Activated CD8-positive, alpha-beta memory T cell treated with anti-CD3 and anti-CD28 coated beads, Interleukin-2, amount 10 ng/mL, durations not matched to agents 7 days and 5 days (primary cell): ENCODE measurements around the gene DIP2A. TPM values are rescaled to one million over a fixed set of nuclear protein-coding genes. Genes with fewer than 3 reads are reported as not detected.

Experiments used
- ATAC-seq: fragments of 150-1000 bp; cut with Tn5 transposase; one replicate; pipeline ENCODE4 v1.10.0; 2021; ENCODE audit warnings: moderate library complexity
- CTCF ChIA-PET: fragments of 350-600 bp; sonication (Branson Sonifier 250); formaldehyde crosslinking; loops from one replicate; lab custom pipeline; 2021; ENCODE audit warnings: antibody characterized with exemption; lab: Charles Lee
- DNase-seq: peaks from one replicate; pipeline ENCODE4 v3.0.0-alpha.2; 2020
- H3K27ac Mint-ChIP-seq: one replicate; pipeline ENCODE4 v1.8.0; 2021; ENCODE audit warnings: mild to moderate bottlenecking, mixed read lengths
- H3K27me3 Mint-ChIP-seq: one replicate; pipeline ENCODE4 v1.8.0; 2021; ENCODE audit warnings: mixed read lengths
- H3K36me3 Mint-ChIP-seq: one replicate; pipeline ENCODE4 v1.8.0; 2021; ENCODE audit warnings: mild to moderate bottlenecking, mixed read lengths
- H3K4me1 Mint-ChIP-seq: one replicate; pipeline ENCODE4 v1.8.0; 2021; ENCODE audit warnings: mixed read lengths
- H3K4me3 Mint-ChIP-seq: one replicate; pipeline ENCODE4 v1.8.0; 2021; ENCODE audit warnings: mild to moderate bottlenecking, moderate library complexity, mixed read lengths
- H3K9me3 Mint-ChIP-seq: one replicate; pipeline ENCODE4 v1.8.0; 2022; ENCODE audit warnings: low read depth, mixed read lengths
- total RNA-seq, 2 experiments: library from RNA; stranded (reverse); gene quantifications; one replicate each; pipeline ENCODE4 v1.2.3, GENCODE V29; 2021

Gene DIP2A
- total RNA-seq, 2 experiments from 2014 or later: 43.4 to 70.4 TPM

DNA sequence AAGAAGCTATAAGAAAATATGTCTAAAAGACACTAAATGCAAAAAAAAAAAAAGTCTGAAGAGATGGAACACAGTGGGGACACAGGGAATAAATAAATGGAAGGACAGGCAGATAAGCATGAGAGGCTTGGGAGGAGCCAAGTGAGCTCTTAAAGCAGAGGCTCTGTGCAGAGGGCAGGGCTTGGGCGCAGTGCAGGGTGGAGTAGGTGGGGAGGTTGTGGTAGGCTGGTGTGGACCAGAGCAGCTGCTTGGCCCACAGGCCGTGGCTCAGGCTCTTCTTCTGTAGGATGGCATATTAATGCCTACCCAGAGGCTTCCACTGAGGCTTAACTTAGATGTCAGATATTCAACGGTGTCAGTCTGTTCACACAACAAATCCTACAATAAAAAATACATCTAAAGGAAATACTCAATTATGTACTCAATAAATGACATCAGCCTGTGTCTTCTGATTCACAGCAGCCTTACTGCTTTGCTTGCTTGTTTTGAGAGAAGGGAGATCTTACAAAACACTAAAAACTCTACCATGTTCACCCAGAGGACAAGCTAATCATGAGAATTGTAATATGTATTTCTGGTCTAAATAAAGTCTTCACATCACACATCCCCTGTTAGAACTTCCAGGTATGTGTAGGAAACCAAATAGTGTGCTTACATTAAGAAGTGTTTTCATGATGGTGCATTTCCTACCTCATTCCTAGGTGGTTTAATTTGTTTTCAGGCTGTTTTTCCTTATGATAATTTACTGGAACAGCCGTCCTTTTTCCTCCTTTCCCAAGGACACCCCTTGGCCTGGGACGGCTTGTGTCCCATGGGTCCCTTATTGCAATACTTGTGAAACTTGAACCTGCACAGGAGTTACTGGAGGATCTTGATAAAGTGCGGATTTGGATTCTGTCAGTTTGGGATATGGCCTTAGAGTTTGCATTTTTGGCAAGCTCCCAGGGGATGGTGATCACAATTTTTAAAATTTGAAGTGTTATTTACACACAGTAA is 24.9 kb downstream of the DIP2A start:
- Mint-ChIP-seq H3K4me3 (no peak overlapping the region), H3K27me3 (no peaks in the 10 kb centered on the region), H3K4me1 (peaks cover 15% of the 10 kb centered on the region), H3K36me3 (peaks cover 18% of the 10 kb centered on the region), H3K27ac (peak overlapping the region; percentile 40), H3K9me3 (no peaks in the 10 kb centered on the region)
- CTCF ChIA-PET: no interaction called here
- ATAC-seq: peak; percentile 74
- DNase-seq: no peak

DNA sequence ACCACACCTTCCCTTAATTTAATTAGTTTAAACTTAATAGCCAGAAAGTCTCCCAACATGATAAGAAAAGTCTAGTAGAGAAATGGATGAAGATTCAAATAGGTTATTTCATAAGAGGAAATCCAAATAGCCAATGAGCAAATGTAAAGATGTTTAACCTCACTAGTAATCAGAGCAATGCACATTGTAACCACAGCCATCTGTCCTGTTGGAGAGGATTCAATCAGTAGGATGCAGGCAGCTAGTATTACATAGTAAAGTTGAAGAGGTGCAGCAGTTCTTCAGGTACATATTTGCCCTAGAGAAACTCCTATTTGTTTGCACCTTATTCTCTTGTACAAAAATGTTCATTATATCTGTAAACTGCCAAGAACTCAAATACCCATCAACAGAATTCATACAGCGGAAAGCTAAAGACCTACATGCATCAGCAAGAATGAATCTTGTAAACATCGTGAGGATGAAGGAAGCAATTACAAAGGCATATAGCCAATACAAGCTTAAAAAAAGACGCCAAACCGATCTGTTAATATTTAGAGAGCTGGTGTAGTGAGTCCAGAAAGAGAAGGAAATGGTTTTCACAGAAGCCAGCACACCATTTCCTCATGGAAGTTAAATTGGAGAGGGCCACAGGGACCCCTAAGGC is 27.9 kb downstream of the DIP2A start:
- CTCF ChIA-PET: no interaction called here
- no peak overlapping the region for H3K27ac Mint-ChIP-seq

DNA sequence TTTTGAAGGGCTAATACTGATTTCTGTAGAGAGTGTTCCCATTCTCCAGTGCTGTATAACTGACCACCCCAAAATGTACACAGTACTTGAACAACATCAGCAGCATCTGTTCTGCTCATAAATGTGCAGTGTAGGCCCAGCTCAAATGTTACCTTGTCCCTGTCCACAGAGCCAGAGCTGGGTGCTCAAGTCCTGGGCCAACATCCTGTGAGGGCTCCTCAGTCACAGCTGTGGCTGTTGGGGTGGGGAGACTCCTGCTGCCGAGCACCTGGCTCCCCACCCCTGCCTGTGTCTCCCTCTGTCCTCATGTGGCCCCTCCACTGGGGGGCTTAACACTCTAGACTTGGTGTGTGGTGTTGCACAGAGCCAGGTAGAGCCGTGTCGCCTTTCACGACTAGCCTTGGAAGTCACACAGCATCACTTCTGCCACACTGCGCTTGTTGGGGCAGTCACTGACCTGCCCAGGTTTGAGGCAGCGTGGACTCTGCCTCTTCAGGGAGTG is 30.5 kb downstream of the DIP2A start:
- CTCF ChIA-PET: no interaction called here
- Mint-ChIP-seq H3K27me3 (no peaks in the 10 kb centered on the region), H3K27ac (no peak overlapping the region), H3K9me3 (peaks cover 4% of the 10 kb centered on the region), H3K4me1 (peaks cover 2% of the 10 kb centered on the region), H3K36me3 (peaks cover 40% of the 10 kb centered on the region), H3K4me3 (no peak overlapping the region)
- ATAC-seq: no peak
- no peak for DNase-seq

More for the DNA sequence above, 27.9 kb downstream of the DIP2A start:
- peaks cover 15% of the 10 kb centered on the region for H3K4me1 Mint-ChIP-seq
- no peak for ATAC-seq
- H3K4me3 Mint-ChIP-seq: no peak overlapping the region
- DNase-seq: no peak
- no peaks in the 10 kb centered on the region for H3K9me3 Mint-ChIP-seq
- H3K36me3 Mint-ChIP-seq: peaks cover 16% of the 10 kb centered on the region
- H3K27me3 Mint-ChIP-seq: no peaks in the 10 kb centered on the region

DNA sequence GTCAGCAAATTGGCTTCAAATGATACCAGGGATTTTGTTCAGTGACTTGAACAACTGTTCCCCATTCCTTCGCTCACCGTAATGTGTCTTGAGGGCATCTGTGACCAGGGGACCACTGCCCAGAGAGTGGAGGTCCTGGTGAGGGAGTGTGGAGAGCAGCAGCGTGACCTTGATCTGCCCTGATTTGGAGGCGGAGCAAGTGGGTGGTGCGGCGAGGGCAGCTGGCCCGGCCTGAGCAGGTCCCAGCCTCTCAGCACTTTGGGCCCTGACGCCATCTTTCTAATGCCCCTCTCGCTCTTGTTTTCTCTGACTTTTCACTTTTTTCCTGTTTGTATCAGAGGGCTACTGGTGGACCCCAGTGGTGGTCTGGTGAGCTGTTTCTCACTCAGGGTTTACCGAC is 31.1 kb downstream of the DIP2A start:
- Mint-ChIP-seq H3K4me1 (no peaks in the 10 kb centered on the region), H3K27ac (no peak overlapping the region), H3K9me3 (peaks cover 4% of the 10 kb centered on the region), H3K36me3 (peaks cover 46% of the 10 kb centered on the region), H3K4me3 (no peak overlapping the region), H3K27me3 (no peaks in the 10 kb centered on the region)
- DNase-seq: no peak
- CTCF ChIA-PET: no interaction called here
- ATAC-seq: no peak

DNA sequence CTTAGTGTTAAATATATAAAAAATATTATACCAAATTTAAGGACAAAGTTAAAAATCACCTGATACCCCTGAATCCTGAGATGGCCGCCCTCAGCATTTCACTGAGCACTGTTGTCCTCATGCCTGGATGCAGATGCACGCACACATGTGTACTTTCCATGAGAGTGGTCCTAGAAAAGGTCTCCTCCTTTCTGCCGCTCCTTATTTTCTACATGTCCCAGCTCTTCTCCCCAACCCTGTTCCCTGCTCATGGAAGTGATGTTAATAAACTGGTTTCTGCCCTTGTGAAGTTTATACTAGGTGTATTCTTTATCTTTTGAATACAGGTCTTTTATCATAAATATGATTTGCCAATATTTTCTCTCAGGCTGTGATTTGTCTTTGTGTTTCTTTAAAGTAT is 32.9 kb downstream of the DIP2A start:
- Mint-ChIP-seq H3K36me3 (peaks cover 44% of the 10 kb centered on the region), H3K9me3 (peaks cover 4% of the 10 kb centered on the region), H3K4me3 (no peak overlapping the region), H3K27ac (no peak overlapping the region), H3K27me3 (no peaks in the 10 kb centered on the region), H3K4me1 (no peaks in the 10 kb centered on the region)
- CTCF ChIA-PET: no interaction called here
- ATAC-seq: no peak
- DNase-seq: no peak

DNA sequence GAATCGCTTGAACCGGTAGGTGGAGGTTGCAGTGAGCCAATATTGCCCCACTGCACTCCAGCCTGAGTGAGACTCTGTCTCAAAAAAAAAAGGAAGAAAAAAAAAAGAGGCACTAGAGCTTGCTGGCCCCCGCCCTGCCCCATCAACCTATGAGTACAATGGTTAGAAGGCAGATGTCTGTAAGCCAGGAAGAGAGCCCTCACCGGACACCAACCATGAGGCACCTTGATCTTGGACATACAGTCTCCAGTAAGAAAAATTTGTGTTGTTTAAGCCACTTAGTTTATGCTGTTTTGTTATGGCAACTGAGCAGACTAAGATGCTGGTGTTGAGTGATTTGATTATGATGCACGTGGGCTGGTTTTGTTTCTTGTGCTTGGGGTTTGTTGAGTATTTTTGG is 34.2 kb downstream of the DIP2A start:
- H3K27me3 Mint-ChIP-seq: no peaks in the 10 kb centered on the region
- peaks cover 4% of the 10 kb centered on the region for H3K9me3 Mint-ChIP-seq
- peaks cover 43% of the 10 kb centered on the region for H3K36me3 Mint-ChIP-seq
- no peak overlapping the region for H3K4me3 Mint-ChIP-seq
- CTCF ChIA-PET: no interaction called here
- no peak overlapping the region for H3K27ac Mint-ChIP-seq
- no peak for DNase-seq
- no peak for ATAC-seq
- no peaks in the 10 kb centered on the region for H3K4me1 Mint-ChIP-seq

DNA sequence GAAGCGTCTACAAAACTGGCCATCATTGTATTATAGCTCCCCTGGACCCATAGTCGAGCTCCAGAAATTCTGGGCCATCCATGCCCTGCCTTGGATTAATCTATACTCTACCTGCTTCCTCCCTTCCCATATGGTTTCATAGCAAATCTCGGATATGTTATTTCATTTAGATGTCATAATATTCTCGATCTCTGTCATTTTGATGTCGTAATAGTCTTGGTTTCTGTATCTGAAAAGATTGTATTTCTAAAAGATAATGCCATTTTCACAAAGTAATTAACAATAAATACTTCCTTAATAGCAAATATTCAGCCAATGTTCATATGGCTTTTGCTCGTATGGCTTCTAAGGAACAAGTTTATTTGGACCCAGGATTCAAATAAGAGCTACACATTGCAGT is 35.1 kb downstream of the DIP2A start:
- CTCF ChIA-PET: no interaction called here
- Mint-ChIP-seq H3K36me3 (peaks cover 49% of the 10 kb centered on the region), H3K27ac (no peak overlapping the region), H3K4me1 (peaks cover 2% of the 10 kb centered on the region), H3K27me3 (no peaks in the 10 kb centered on the region), H3K9me3 (peaks cover 4% of the 10 kb centered on the region), H3K4me3 (no peak overlapping the region)
- ATAC-seq: no peak
- no peak for DNase-seq

DNA sequence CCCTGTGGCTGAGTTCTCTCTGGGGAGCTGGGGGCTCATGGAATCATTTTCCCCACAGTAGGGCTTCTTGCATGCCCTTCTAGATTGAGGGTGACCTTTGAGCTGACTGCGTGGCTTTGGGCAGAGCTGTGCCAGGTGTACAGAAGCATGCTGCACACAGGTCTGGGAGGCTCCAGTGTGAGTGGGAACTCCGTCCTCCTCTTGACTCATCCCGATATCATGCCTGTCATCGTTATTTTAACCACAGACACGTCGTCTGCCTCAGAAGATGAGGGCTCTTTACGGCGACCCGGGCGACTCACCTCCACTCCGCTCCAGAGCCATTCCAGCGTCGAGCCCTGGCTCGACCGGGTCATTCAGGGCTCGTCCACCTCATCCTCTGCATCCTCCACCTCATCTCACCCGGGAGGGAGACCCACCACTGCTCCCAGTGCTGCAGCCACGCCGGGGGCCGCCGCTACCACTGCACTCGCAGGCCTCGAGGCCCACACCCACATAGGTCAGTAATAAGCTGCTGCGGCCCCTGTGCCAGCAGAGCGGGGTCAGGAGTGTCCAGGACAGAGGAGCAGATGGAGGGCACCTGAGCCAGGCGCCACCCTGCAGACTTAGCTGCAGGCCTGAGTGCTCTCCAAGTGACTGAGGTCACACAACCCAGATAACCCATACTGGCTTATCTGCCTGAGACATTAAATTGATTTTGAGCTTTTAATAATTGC is 39.8 kb downstream of the DIP2A start:
- CTCF ChIA-PET: no interaction called here
- H3K27me3 Mint-ChIP-seq: no peaks in the 10 kb centered on the region
- DNase-seq (no peak), ATAC-seq (no peak)
- peaks cover 28% of the 10 kb centered on the region for H3K4me1 Mint-ChIP-seq
- peaks cover 1% of the 10 kb centered on the region for H3K9me3 Mint-ChIP-seq
- peaks cover 42% of the 10 kb centered on the region for H3K36me3 Mint-ChIP-seq
- H3K27ac Mint-ChIP-seq: no peak overlapping the region
- H3K4me3 Mint-ChIP-seq: no peak overlapping the region

DNA sequence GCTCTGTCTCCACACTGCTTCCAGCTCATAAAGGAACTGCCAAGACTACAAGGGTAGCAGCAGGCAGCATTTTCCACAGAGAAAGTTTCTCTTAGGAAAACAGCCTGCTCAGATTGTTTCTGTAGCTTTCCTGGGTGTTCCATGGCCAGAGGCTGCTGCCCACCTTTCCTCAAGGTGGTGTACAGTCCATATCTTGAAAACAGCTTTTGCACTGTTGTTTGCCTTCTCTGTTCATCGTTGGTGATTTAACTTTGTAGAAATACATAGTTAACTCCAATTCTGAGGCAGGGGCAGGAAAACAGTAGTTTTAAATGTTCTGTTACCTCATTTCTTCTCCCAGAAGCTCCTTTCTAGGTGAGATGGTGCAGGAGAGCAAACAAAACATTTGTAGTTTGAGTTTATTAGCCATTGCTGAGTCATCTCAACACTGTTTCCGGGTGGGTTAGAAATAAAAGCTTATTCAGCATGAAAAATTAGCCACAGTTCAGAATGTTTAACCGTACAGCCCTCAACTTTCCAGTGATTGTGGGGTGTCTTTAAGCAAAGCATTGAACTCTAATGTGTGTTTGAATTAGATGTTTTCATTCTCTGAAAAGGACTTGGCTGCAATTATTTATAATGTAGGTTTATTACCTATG is 41.7 kb downstream of the DIP2A start:
- DNase-seq (no peak), ATAC-seq (peak; percentile 79)
- no peaks in the 10 kb centered on the region for H3K27me3 Mint-ChIP-seq
- peaks cover 33% of the 10 kb centered on the region for H3K36me3 Mint-ChIP-seq
- H3K4me3 Mint-ChIP-seq: peak overlapping the region; percentile 2
- H3K4me1 Mint-ChIP-seq: peaks cover 41% of the 10 kb centered on the region
- CTCF ChIA-PET: interaction anchor here (0.8 to 1.7 kb wide), 7 partner anchors 20 to 175 kb away, joined by 3 to 9 read pairs (median 3); partner anchors contain the start of gene DIP2A
- H3K9me3 Mint-ChIP-seq: no peaks in the 10 kb centered on the region
- peak overlapping the region; percentile 70 for H3K27ac Mint-ChIP-seq

DNA sequence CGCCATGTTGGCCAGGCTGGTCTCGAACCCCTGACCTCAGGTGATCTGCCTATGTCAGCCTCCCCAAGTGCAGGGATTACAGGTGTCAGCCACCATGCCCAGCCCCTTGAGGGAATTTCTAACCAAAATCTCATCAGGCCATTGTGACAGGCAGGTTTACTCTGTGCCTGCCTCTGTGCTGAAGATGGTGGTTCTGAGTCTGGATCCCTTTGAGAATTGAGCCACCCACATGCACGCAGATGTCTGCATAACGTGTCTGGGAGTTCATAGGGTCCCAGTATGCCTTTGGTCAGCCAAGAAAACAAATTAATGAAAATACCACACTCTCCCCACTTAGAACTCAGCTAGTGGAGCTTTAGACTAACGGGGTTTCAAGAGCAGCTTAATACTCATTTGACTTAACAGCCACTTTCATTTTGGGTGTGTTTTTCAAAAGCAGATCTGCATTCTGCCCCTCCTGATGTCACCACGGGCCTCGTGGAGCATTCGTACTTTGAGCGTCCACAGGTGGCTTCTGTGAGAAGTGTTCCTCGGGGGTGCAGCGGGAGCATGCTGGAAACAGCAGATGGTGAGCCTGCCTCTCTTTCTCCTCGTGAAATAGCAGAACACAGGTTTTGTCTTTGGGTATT is 45.3 kb downstream of the DIP2A start:
- CTCF ChIA-PET: no interaction called here
- H3K4me3 Mint-ChIP-seq: peak overlapping the region; percentile 31
- H3K36me3 Mint-ChIP-seq: peaks cover 34% of the 10 kb centered on the region
- DNase-seq (no peak), ATAC-seq (peak; percentile 50)
- no peaks in the 10 kb centered on the region for H3K27me3 Mint-ChIP-seq
- H3K4me1 Mint-ChIP-seq: peaks cover 51% of the 10 kb centered on the region
- H3K9me3 Mint-ChIP-seq: no peaks in the 10 kb centered on the region
- H3K27ac Mint-ChIP-seq: peak overlapping the region; percentile 73

DNA sequence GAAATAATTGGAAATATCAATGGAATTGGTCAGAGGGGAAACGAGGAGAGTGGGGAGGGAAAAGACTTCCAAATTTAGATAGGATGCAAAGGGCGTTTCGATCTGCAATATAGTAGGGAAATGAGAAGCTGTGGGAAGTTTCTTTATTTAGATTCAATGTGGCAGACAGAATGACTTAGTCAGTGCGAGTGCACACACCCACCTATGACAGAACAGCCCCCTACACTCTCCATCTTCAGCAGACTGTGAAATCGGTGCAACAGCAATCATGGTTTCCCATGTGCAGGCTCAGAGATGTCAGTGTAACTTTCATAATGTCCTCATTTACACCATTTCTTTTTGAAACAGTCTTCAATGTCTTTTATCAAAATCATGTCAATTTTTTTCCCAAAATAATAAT is 46.0 kb downstream of the DIP2A start:
- Mint-ChIP-seq H3K27ac (peak overlapping the region; percentile 73), H3K27me3 (no peaks in the 10 kb centered on the region), H3K36me3 (peaks cover 34% of the 10 kb centered on the region), H3K4me3 (peak overlapping the region; percentile 31), H3K9me3 (no peaks in the 10 kb centered on the region), H3K4me1 (peaks cover 48% of the 10 kb centered on the region)
- CTCF ChIA-PET: interaction anchor here (1.1 kb wide), 1 partner anchor 47 kb away, joined by 3 read pairs; no protein-coding TSS in a partner anchor
- DNase-seq (no peak), ATAC-seq (no peak)

DNA sequence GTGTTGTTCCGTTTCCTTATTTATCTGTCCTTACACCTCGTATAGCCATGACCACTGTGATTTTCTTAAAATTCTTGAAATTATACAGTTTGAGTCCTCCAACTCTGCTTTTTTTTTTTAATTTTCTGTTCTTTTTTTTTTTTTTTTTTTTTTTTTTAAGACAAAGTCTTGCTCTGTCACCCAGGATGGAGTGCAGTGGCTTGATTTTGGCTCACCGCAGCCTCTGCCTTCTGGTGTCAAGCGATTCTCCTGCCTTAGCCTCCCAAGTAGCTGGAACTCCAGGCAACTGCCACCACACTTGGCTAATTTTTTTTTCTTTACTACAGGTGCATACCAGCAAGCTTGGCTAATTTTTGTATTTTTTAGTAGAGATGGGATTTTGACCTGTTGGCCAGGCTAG is 48.9 kb downstream of the DIP2A start:
- H3K4me3 Mint-ChIP-seq: no peak overlapping the region
- no peak overlapping the region for H3K27ac Mint-ChIP-seq
- no peaks in the 10 kb centered on the region for H3K9me3 Mint-ChIP-seq
- peaks cover 54% of the 10 kb centered on the region for H3K36me3 Mint-ChIP-seq
- no peaks in the 10 kb centered on the region for H3K27me3 Mint-ChIP-seq
- H3K4me1 Mint-ChIP-seq: peaks cover 34% of the 10 kb centered on the region
- CTCF ChIA-PET: no interaction called here
- ATAC-seq (no peak), DNase-seq (no peak)
